Fibroblast of skin of right quadriceps (primary cell): ENCODE measurements around the gene CEP97.

Source experiments
- DNase-seq: peaks from one replicate; pipeline ENCODE4 v3.0.0-alpha.2; 2013

Gene CEP97

GRCh38 chr3:101779047-101779821, 54.8 kb downstream of the CEP97 start, which contains the start of gene NXPE3:
Gene NXPE3, plus strand, starts transcription at chr3:101779211. Its CDS starts 6,386 bp downstream, at chr3:101785597.
- peak; percentile 74 for DNase-seq

GRCh38 chr3:101779822-101780381, 55.5 kb downstream of the CEP97 start:
- DNase-seq, result peak; percentile 26

GRCh38 chr3:101780661-101781060, 56.2 kb downstream of the CEP97 start:
- DNase-seq, result peak; percentile 75

GRCh38 chr3:101781166-101781565, 56.8 kb downstream of the CEP97 start:
- peak; percentile 9 for DNase-seq

GRCh38 chr3:101784855-101785613, 60.6 kb downstream of the CEP97 start:
- DNase-seq, result no peak

GRCh38 chr3:101791778-101792177, 67.4 kb downstream of the CEP97 start:
- no peak for DNase-seq

- no peak for DNase-seq
Observed at GRCh38 chr3:101796077-101796680, 71.8 kb downstream of the CEP97 start.

GRCh38 chr3:101801174-101801573, 76.8 kb downstream of the CEP97 start:
- no peak for DNase-seq

GRCh38 chr3:101802179-101802578, 77.8 kb downstream of the CEP97 start:
- no peak for DNase-seq

- peak; percentile 65 for DNase-seq
Observed at GRCh38 chr3:101803173-101803782, 78.9 kb downstream of the CEP97 start.

GRCh38 chr3:101803939-101804338, 79.5 kb downstream of the CEP97 start:
- DNase-seq, result no peak

GRCh38 chr3:101806491-101806890, 82.1 kb downstream of the CEP97 start:
- peak; percentile 18 for DNase-seq

GRCh38 chr3:101807888-101808287, 83.5 kb downstream of the CEP97 start:
- no peak for DNase-seq

- peak; percentile 46 for DNase-seq
Observed at GRCh38 chr3:101809178-101810021, 85.0 kb downstream of the CEP97 start.

- DNase-seq, result no peak
Observed at GRCh38 chr3:101810022-101810418, 85.6 kb downstream of the CEP97 start.

GRCh38 chr3:101811875-101812274, 87.5 kb downstream of the CEP97 start:
- no peak for DNase-seq

- DNase-seq, result no peak
Observed at GRCh38 chr3:101812895-101813294, 88.5 kb downstream of the CEP97 start.

- DNase-seq, result peak; percentile 30
Observed at GRCh38 chr3:101813817-101814440, 89.5 kb downstream of the CEP97 start.

- DNase-seq, result no peak
Observed at GRCh38 chr3:101814835-101815234, 90.4 kb downstream of the CEP97 start.

GRCh38 chr3:101816215-101817149, 92.1 kb downstream of the CEP97 start:
- DNase-seq, result peak; percentile 56
